ENCODE measurements around the gene MEI1. TPM values are rescaled to one million over a fixed set of nuclear protein-coding genes. Genes with fewer than 3 reads are reported as not detected.
A peak's percentile ranks its signal among the peaks of the same experiment; 100 is the strongest.
"Not testable (repeated sequence)": the region's sequence is repeated elsewhere in the genome, so short reads cannot be mapped to it uniquely, and the experiment has no call there.

Gene MEI1
- total RNA-seq, 1 donor from 2014 or later: 0.40 TPM

GRCh38 chr22:41831383-41831782 lies 132.1 kb downstream of the MEI1 start:
- no peak for DNase-seq (ENCODE audit: low spot score)
- intact Hi-C loops (cut with DNase I): no loop called here

GRCh38 chr22:41831828-41832552 lies 132.7 kb downstream of the MEI1 start:
- intact Hi-C loops (cut with DNase I): no loop called here
- DNase-seq (ENCODE audit: low spot score): no peak

GRCh38 chr22:41832553-41833368 lies 133.5 kb downstream of the MEI1 start, which contains the start of gene SREBF2:
TSS of gene SREBF2 (plus strand) at chr22:41833105. CDS start at chr22:41833271, 166 bp downstream.
- peak; percentile 100 for DNase-seq (ENCODE audit: low spot score)
- intact Hi-C loops (cut with DNase I): no loop called here

GRCh38 chr22:41833369-41834004 lies 134.2 kb downstream of the MEI1 start:
- intact Hi-C loops (cut with DNase I): no loop called here
- peak; percentile 78 for DNase-seq (ENCODE audit: low spot score)

GRCh38 chr22:41834005-41834944 lies 135.0 kb downstream of the MEI1 start:
- DNase-seq (ENCODE audit: low spot score): no peak
- intact Hi-C loops (cut with DNase I): no loop called here

GRCh38 chr22:41835462-41835861 lies 136.2 kb downstream of the MEI1 start:
- DNase-seq (ENCODE audit: low spot score); intact Hi-C loops (cut with DNase I): not testable (repeated sequence)

GRCh38 chr22:41836551-41836950 lies 137.2 kb downstream of the MEI1 start:
- no peak for DNase-seq (ENCODE audit: low spot score)
- intact Hi-C loops (cut with DNase I): no loop called here

- no peak for DNase-seq (ENCODE audit: low spot score)
- intact Hi-C loops (cut with DNase I): no loop called here
Measured at GRCh38 chr22:41838842-41839618, 139.7 kb downstream of the MEI1 start.

GRCh38 chr22:41840216-41840615 lies 140.9 kb downstream of the MEI1 start:
- no peak for DNase-seq (ENCODE audit: low spot score)
- intact Hi-C loops (cut with DNase I): no loop called here

- no peak for DNase-seq (ENCODE audit: low spot score)
- intact Hi-C loops (cut with DNase I): no loop called here
Measured at GRCh38 chr22:41841085-41841712, 141.9 kb downstream of the MEI1 start.

GRCh38 chr22:41842996-41843970 lies 144.0 kb downstream of the MEI1 start:
- intact Hi-C loops (cut with DNase I): no loop called here
- no peak for DNase-seq (ENCODE audit: low spot score)

GRCh38 chr22:41844036-41844435 lies 144.7 kb downstream of the MEI1 start:
- DNase-seq (ENCODE audit: low spot score): no peak
- intact Hi-C loops (cut with DNase I): no loop called here

GRCh38 chr22:41844513-41844912 lies 145.2 kb downstream of the MEI1 start:
- no peak for DNase-seq (ENCODE audit: low spot score)
- intact Hi-C loops (cut with DNase I): no loop called here

GRCh38 chr22:41845380-41846267 lies 146.3 kb downstream of the MEI1 start:
- DNase-seq (ENCODE audit: low spot score): no peak
- intact Hi-C loops (cut with DNase I): no loop called here

GRCh38 chr22:41846268-41846987 lies 147.1 kb downstream of the MEI1 start:
- DNase-seq (ENCODE audit: low spot score): no peak
- intact Hi-C loops (cut with DNase I): no loop called here

All from cardiac septum (tissue), 1 donor.